HG03196 (cell line): ENCODE measurements around the gene NUP210.

Experiments
- ATAC-seq: cut with Tn5 transposase; IDR thresholded peaks from one replicate; pipeline ENCODE4 v1.9.1; 2021; ENCODE audit not compliant: unreplicated experiment

Gene NUP210

DNA sequence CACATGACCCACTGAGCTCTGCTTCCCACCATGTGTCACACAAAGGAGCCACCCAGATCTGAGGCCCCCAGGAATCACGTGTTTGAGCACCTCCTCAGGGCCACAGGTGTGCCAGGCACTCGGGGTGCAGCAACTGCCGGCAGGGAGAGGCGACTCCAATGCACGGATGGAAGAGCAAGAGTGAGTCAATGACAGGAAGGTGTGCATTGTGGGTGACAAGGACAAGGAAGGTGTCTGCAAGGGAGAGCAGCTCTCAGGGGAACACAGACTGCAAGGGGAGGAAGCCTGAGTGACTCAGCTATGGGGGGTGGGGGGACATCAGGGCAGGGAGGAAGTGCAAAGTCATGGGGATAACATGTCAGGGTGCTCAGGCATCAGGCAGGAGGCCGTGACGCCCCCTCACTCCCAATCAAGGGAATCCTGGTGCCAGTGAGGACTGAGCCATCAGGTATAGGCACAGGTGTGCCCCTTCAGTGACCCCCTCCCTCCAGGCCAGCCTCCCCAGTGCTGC is 67.4 kb downstream of the NUP210 start:
- ATAC-seq: no peak

DNA sequence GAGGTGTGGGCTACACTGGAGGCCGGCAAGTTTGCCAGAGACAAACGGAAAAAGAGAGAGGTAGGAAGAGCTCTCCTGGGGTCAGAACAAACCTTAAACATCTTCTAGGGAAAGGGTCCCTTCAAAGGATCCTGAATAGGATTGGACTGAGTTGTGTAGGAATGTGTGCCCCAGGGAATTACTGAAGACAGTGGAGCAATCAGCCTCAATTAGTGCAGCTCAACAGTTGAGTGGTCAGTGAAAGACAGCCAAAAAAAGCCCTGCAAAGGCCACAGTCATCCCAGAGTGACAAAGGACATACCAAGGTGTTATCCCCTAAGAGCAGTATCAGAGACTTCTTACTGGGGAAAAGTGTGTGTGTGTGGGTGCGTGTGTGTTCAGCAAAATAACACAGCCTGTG is 70.3 kb downstream of the NUP210 start:
- no peak for ATAC-seq

DNA sequence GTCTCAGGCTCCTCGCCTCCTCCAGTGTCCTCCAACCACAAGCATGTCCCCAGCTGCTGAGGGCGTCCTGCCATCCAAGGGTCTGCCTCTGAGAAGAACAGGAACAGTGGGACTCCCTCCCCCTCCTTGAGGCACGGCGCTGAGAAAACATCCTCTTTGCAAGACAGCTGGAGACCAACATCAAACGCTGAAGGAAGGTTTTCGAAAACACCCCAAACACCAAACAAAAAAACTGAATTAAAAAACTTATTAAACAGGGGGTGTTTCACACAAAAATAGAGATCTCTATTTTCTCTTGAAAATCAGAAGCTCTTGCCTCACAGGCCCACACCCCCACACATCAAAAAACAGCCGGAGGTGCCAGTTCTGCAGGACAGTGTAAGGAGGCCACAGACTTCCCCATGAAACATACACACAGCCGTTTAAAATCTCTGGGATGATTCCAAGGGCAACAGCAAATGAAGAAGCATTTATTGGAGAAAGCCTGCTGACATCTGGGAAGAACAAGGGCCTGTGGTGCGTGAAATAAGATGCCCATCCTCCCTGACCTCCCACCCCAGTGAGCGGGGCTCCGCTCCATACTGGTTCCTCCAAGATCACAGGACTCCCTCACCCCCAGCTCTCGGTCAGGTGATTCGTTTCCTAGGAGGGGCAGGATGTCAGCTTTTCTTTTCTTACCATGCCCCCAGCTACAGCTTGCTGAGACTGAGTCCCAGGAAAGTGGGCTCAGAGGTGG is 71.3 kb downstream of the NUP210 start:
- ATAC-seq: no peak

DNA sequence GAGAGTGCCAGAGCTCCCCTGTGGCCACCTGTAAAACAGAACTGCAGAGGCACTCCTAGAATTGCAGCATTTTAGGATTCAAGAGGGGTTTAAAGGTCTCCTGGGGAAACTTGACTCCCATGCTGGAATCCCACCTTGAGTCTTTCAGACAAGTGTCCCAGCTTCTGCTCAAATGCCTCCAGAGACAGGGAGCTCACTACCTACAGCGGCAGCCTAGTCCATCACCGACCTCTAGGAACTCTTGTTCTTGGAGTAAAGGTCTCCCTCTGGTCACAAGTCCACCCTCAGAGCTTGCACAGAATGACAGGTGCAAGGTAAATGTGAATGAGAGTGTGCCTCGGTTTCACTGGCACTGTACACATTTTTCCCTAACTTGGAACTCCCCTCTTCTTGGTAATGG is 72.0 kb downstream of the NUP210 start:
- no peak for ATAC-seq

DNA sequence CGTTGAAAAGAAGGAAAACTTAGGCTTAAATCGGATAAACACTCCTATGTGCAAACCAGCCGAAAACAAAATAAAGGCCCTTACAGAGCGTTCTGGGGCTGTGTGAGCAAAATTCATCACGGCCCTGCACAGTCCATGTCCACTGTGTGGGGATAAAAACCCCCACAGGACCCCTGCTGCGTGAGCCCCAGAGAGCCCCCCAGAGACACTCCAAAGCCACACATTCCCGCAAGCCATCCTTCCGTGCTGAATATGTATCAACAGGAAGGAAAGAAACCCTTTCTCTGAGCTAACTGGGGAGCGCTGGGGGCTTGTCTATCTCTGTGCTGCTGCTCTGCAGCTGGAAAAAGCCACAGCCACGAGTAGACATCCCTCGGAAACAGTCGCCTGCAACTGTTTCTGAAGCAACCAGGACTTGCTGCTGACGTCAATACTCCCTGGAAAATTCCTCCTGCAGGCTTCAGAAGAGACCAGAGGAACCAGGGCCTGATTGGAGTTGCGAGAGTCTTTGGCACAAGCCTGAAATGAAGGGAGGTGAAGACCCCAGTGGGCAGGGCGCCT is 72.7 kb downstream of the NUP210 start:
- no peak for ATAC-seq

DNA sequence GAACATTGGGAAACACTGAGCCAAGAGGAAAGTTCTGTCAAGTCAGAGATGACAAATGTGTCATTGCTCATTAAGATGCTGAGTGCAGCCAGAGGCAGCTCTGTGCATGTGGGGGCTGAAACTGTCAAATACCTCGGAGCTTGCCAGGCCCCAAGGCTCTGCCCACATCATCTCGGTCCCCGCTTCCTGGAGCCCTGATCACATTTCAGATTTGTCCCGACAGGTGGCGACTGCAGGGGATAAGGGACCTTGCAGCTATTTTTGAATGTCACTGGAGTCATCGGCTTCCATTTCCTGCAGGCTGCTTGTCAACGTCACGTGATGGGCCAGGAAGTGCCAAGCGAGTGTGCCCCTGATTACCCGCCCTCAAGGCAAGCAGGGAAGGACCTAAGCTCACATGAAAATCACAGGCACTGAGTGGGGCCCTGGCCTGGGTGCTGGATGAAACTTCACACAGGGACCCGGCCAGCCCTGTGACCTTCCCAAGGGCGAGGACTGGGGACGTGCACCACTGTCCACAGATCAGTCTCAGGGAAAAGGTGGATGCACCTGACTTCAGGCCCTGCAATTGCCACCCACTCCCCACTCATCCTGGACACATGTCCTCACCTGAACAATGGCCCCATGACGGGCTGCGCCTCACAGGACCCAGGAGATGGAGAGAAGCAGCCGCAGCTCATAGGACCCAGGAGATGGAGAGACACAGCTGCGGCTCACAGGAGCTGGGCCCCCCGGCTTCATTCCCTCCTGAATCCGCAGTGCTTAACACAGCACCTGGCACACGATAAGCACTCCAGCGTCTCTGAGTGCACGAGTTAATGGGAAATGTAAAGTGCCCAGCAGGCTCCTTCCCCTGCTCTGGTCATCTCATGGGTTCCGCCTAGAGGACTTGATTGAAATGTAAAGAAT is 73.4 kb downstream of the NUP210 start:
- no peak for ATAC-seq

DNA sequence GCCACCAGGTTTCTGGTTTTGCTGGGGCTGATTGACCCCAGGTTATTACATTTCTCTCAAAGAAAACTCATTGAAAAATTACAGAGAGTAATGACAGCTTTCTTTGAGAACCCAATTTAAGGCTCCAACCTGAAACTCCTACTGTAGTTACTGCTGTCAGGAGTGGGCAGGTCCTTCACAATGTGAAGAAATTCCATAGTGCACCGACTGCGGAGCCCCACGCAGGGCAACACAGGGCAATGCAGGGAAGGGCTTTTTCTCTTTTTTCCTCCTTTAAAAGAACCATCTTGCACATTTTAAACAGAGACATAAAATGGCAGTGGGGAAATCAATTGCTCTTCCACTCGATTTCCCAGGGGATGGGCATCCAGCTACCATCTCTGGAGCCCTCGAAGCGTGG is 74.3 kb downstream of the NUP210 start:
- ATAC-seq: no peak

DNA sequence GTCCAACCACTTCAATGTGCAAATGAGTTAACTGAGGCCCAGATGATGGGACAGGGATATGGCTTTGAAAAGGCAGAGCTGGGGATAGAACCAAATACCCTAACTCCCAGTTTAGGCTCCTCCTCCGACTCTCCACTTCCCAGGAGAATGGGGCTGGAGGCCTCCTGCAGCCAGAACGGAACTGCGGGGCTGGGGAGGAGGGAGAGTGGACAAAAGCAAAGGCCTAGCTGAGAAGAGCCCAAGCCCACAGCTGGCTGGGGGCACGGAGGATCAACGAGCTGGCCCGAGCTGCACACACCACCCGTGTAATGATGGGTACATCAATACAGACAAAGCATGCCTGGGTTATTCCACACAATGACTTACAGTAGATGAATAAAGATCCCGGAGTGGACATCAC is 74.8 kb downstream of the NUP210 start:
- no peak for ATAC-seq

DNA sequence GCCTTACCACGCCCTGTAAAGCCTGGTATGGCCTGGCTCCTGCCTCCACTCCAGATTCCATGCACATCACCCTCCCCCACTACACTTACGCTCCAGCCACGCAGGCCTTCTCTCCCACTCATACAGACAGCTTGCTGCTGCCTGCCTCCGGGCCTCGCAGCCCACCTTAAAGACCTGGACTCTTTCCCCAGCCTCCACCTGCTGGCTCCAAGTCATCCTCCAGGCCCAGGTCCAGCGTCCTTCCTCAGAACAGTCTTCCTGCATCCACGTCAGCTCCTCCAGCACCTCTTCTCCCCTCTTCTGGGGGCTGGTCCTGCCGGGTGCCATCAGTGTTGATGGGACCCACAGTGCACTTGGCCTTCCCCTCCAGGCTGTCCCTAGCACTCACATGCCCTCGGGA is 75.5 kb downstream of the NUP210 start:
- no peak for ATAC-seq

DNA sequence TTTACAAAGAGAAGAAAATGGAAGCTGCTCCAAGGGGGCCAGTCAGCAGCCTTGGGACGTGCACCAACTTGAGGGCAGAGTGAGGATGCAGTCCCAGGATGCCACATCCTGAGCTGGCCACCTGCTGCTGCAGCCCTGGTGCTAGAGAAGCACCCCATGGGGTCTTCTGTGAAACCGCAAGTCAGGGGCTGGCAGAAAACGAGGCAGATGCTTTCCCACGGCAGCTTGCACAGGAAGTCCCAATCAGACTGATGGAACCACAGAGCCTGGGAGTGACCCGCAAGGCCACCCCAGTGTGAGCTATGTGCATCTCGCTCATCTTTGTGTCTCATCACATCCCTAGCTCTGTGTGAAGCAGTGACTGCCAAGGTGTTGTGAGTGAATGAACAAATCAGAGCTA is 76.5 kb downstream of the NUP210 start:
- ATAC-seq: no peak

DNA sequence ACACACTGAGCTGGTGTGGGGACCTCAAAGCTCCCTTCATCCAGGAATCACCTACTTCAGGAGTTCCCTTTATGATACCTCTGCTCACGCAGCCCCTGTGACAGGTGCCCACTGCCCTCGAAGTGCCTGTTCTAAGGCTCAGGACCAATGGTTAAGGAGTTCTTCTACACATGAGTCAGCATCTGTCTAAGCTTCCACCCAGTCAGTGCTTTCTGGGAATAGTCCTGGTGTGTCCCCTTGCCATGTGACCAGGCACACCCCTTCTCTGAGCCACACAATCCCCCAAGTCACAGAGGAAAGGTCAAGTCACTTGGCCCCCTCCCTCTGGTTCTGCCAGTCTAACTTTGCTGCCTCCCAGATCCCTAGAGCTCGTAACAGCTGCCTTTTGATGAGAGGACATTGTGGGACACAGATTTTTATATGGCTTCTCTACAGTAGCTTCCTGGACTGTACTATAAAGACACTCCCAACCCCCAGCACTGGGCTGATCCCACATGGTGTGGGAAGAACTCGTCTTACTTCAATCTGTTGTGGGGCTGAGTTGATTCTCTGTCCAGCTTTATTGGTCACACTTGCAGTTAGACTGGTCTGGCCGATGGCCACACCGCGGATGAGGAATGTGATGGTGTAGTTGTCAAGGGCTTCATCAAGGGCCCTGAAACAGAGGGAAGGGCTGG is 78.8 kb downstream of the NUP210 start:
- no peak for ATAC-seq

DNA sequence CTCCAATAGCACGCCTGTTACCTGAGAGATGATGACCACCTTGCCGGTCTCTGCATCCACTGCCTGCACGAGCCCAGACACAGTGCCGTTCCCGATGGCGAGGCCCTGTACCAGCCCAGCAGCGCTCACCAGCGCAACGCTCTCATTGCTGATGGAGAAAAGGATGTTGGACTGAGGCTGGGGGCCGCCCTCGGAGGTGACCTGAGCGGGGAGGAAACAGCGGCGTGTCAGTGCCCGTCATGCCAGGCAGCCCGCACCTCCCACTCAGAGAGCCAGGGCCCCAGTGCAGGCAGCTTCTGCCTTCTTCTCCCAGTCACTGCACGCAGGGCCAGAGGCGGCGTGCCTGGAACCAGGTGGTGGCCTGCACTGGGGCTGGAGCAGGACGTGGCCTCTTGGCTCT is 80.3 kb downstream of the NUP210 start:
- ATAC-seq: no peak

DNA sequence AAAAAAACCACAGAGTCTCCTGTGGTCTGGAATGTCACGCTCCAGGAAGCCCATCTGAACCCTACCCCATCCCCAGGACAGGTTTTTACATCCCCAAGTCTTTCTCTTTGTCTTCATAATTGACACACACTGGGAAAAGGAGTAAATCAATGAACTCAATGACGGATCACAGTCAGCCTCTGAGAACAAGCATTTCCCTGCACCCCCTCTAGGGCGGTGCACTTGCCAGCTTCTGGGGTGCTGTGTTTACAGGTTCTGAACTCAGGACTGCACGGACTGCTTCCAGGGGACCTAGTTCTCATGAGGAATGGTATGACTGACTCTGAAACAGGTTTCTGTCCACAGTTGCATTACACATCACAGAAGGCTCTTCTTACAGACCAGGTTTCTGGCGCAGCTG is 81.1 kb downstream of the NUP210 start:
- no peak for ATAC-seq

DNA sequence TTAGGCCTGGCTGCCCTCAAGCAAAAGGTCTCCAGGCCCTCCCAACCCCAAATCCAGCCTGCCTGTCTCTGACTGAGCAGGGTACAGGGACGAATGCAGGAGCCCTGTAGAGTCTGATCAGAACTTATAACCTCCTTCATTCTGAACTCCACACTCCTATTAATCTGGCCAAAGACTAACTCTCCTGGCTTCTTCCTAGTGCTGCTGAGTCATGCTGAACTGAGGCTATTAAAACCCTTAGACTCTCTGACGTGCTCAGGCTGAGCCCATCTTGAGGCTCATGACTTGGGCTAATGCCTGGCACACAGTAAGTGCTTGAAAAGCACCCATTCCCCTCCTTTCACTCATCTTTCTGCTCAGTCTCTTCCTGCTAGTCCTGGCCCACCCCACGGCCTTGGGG is 81.9 kb downstream of the NUP210 start:
- ATAC-seq: no peak

DNA sequence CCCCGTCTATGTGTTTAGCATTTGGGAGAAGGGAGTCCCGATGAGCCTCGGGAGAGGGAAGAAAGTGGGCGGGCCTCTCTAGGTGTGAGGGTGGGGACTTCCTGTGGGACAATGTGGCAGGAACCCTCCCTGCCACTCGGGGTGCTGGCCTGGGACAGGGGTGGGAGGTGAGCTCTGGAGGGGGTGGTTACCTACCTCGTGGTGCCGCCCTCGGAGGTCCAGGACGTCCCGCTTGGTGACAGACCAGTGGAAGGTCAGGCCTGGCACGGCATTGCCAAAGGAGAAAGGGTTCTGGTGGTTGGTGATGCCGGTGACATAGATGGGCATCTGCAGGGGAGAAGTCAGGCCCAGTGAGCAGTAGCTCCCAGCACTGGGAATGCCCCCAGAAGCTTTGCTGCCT is 83.5 kb downstream of the NUP210 start:
- no peak for ATAC-seq

DNA sequence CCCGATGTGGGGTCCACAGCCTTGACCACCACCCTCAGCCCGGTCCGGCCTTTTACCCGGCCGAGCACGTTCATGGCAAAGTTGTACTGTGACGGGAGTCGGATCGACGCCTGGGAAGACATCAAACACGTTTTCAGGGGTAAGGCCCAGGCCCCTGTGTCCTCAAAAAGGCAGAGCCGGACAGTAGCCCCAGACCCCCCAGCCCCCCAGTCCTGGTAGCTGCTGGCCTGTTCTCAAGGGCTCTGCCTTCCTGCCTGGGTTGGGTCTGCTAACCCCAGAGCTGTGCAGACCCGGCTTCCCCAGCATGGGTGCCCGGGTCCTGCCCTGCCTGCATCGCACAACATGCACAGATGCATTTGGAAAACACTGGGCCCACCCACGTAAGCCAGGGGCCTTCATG is 84.6 kb downstream of the NUP210 start:
- no peak for ATAC-seq

DNA sequence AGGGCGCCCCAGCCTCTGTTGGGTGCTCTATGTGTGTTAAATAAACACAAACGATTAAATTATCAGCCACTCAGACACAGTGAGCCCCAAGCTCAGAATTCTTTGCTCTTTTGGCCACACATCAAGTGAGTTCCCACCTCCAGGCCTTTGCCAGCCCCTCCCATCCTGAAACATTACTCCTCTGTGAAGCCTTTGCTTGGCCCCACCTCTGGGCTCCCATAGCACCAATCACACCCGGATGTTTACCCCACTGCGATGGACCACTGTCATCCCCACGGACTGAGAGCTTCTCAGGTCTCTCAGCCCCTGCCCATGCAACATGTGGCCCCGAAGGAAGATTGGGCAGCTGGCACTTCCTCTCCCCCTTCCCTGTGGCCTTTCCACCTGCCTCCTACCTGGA is 85.1 kb downstream of the NUP210 start:
- ATAC-seq: no peak

DNA sequence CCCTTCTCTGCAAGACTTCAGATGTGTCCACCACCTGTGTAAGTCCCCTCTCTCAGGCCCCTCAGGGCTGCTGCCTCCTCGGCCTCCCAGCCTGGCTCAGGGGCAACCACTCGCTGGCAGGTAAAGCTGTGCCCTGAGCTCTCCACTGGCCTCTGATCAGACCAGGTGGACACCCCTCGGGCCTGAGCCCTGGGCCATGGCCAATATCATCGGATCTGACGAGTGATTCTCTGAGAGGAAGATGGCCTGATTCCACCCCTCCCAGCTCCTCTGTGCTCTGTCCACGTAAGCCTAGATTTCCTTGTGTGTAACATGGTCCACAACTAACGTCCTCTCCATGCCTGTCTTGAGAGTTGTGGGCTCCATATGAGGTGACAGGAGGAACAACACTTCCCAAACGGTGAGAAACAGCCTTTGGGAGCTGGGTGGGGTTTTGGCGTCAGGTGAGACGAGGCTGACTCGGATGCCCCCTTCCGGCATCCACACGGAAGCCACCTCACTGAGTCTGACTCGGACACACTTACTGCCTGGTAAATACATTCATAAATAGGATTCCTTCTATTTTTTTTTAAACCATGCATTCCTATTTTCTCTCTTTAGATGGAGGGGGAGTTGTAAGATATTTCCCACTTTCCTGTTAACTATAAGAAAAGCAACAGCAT is 86.8 kb downstream of the NUP210 start:
- no peak for ATAC-seq

DNA sequence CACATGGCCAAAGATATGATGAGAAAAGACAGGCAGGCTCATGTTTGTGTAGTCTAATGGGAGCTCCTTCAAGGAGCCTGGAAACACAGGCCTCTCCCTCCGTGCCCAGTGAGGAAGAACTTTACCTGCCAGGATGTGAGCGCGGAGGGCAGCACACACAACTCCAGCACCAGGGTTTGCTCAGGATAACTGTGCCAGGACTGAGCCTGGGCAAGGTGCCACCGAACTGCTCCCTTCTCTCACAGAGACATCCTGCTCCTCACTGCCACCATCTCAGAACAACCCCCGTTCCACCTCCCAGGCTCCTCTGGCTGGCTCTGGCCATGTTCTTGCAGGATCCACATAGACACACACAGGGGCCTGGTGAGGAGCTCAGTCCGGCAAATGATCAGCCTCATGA is 87.4 kb downstream of the NUP210 start:
- ATAC-seq: no peak

DNA sequence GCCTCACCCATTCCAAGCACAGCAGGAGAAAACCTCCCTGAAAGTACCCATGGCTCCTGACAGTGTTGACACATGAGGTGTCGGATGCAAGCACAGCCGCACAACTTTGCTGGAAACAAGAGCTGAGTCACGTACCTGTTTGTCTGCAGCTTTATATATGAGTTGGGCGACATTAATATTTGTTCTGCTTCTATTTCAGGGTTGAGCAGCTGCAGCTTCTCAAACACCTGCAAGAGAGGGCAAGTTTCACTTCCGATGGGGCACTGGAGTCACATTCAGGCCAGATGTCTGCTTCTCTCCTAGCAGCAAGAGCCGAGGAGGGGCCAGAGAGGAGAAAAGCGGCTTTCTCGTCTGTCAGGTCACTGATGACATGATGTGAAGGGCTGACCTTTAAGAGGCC is 88.0 kb downstream of the NUP210 start:
- peak; percentile 91 for ATAC-seq

DNA sequence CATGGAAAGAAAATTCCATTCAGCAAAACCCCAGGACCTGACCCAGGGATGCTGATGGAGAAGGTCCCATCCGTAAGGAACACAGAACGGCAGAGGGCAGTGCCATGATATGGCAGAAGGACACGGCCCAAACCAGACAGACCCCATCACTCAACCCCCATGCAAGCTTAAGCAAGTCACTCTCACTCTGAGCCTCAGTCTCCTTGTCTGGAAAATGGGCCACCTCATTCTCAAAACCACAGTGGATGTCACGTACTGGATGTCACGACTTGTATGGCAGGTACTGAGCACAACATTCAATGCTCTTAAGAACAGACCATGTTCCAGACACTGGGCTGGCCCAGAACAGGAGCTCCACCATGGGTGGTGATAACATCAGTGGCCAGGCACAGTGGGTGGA is 90.4 kb downstream of the NUP210 start:
- ATAC-seq: no peak
